ENCODE results near the gene LRMDA.

LRMDA gene

GRCh38 chr10:75969031-75969430 lies 537.6 kb downstream of the LRMDA start:
- no peak for TF ChIP-seq CTCF (IDR thresholded peaks at IDR 0.05; ENCODE audit: control extremely low read depth, extremely low read depth, low read depth, missing control alignments)
- POLR2A ChIA-PET: no interaction called here
- CTCF ChIA-PET: interaction anchor here (0.9 to 1.0 kb wide), 2 partner anchors 15 to 34 kb away, joined by 3 read pairs; no protein-coding TSS in a partner anchor
- DNase-seq (ENCODE audit: extremely low spot score): no peak

GRCh38 chr10:75971402-75972211 lies 540.2 kb downstream of the LRMDA start:
- CTCF ChIA-PET: interaction anchor here (1.2 to 2.2 kb wide), 3 partner anchors 11 to 28 kb away, joined by 3 to 6 read pairs (median 5); no protein-coding TSS in a partner anchor
- POLR2A ChIA-PET: no interaction called here
- DNase-seq (ENCODE audit: extremely low spot score): no peak
- no peak for TF ChIP-seq CTCF (IDR thresholded peaks at IDR 0.05; ENCODE audit: control extremely low read depth, extremely low read depth, low read depth, missing control alignments)

DNA sequence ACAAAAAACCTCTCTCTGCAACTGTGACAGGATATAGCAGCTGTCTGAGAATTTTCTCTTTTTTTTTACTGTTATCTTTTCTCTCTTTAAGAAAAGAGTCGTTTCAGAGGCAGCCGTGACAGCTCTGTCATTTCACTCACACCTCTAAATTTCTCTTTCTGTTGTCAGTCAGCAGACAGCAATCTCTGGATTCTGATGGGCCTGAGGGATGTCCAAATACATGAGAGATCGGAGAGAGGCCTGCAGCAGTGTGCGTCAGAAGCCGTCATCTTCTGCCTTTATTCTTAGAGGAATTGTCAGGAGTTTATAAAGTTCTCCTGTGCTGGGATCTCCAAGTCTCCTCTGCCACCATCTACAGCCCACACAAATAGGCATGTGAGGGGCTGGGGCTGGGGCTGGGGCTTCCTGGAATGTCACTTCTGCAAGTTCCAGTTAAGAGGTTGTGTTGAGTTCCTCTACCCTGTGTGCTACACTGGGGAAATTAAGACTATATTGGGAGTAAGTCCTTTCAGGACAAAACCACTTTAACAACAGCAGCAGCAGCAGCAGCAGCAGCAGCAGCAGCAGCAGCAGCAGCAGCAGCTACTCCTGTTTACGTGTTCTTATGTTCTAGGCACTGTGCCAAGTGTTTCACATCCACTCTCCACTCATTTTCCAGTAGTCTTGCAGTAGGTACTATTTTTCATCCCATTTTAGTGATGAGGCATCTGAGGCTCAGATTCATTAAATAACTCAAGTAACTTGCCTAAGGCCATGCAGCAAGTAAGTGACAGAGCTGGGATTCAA lies 541.3 kb downstream of the LRMDA start:
- POLR2A ChIA-PET: no interaction called here
- CTCF ChIA-PET: interaction anchor here (1.2 to 1.6 kb wide), 2 partner anchors 10 to 29 kb away, joined by 3 to 5 read pairs; no protein-coding TSS in a partner anchor
- no peak for DNase-seq (ENCODE audit: extremely low spot score)

DNA sequence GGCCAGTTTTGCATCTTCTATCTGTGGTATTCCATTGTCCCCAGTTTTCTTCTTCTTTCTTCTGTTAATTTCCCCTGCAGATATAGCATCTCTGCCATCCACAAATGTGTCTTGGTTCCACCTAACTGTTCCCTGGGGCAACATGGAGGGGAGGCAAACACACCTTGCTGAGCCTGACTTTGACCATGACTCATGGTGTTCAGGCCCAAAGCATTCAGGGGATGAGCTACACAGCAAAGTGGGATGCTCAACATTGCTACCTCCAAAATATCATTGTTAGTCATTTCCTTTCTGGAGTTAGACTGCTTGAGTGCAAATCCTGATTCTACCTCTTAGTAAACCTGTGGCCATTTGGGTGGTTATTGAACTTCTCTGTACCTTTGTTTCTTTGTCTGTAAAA lies 542.7 kb downstream of the LRMDA start:
- ChIA-PET CTCF (no interaction called here), POLR2A (no interaction called here)
- no peak for DNase-seq (ENCODE audit: extremely low spot score)
- TF ChIP-seq CTCF (IDR thresholded peaks at IDR 0.05; ENCODE audit: control extremely low read depth, extremely low read depth, low read depth, missing control alignments): no peak

More for the DNA sequence above, 541.3 kb downstream of the LRMDA start:
- TF ChIP-seq CTCF (IDR thresholded peaks at IDR 0.05; ENCODE audit: control extremely low read depth, extremely low read depth, low read depth, missing control alignments): no peak

- POLR2A ChIA-PET: no interaction called here
- TF ChIP-seq CTCF (IDR thresholded peaks at IDR 0.05; ENCODE audit: control extremely low read depth, extremely low read depth, low read depth, missing control alignments): no peak
- CTCF ChIA-PET: interaction anchor here (1.3 kb wide), 1 partner anchor 9 kb away, joined by 3 read pairs; no protein-coding TSS in a partner anchor
- DNase-seq (ENCODE audit: extremely low spot score): no peak
Observed at GRCh38 chr10:75976681-75977080, 545.3 kb downstream of the LRMDA start.

DNA sequence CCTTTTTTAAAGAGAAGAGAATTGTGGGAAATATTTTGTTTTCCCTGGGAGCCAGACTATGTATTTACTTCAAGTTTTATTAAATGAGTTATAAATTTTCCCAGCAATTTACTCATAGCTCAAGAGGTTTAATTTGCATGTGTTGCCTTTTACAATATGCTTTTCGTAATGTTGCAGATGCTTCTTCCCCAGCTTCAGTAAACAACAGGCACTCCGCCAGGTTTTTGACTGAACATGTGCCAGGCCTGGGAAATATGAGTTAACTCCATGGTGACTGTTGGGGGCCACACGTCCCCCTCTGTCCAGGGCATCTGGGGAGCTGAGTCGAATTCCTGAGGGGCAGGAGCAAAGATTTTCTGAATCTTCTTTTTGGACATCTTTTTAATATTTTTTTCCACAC lies 545.7 kb downstream of the LRMDA start:
- no peak for DNase-seq (ENCODE audit: extremely low spot score)
- no peak for TF ChIP-seq CTCF (IDR thresholded peaks at IDR 0.05; ENCODE audit: control extremely low read depth, extremely low read depth, low read depth, missing control alignments)
- ChIA-PET POLR2A (no interaction called here), CTCF (no interaction called here)

Measured in GM10248 (cell line).